Measurements from ENCODE around the gene PPA1.
"Not testable (repeated sequence)": the region's sequence is repeated elsewhere in the genome, so short reads cannot be mapped to it uniquely, and the experiment has no call there.

PPA1 gene

DNA sequence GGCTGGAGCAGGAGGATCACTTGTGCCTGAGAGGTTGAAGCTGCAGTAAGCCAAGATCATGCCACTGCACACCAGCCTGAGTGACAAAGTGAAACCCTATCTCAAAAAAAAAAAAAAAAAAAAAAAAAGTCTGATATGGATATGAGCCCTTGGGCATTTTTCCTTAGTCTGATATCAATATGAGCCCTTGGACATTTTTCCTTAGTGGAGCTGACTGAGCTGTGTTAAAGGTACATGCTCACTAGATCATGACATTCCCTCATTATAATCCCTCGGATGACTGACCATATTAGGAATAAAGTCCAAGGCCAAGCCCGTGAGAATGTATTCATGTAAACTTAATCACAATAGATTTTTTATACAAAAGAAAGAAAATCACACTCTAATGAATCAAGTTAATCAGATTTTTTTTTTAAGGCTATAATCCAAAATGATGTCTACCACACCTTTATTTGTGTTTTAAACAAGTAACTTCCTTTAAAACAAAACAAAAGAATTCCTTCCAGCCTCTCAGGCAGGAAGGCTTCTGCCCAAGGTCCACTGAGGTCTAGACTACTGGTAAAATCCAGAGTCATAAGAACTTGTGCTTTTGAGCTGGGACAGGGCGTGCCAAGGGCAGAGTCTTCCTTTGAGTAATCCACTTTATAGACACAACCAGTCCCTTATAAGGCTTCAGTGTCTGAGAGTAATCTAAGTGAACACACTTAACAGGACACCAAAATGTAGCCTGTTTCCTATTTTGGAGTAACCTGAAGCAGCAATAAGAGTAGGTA is 5.5 kb downstream of the PPA1 start:
- peaks cover 82% of the 10 kb centered on the region for H3K36me3 ChIP-seq
- H3K4me3 ChIP-seq (ENCODE audit: low read depth, low read length) = no peak overlapping the region
- no peaks in the 10 kb centered on the region for H3K27me3 ChIP-seq (ENCODE audit: insufficient read depth, low read depth, severe bottlenecking)
- no peak for DNase-seq
- H3K9me3 ChIP-seq (ENCODE audit: severe bottlenecking) = no peaks in the 10 kb centered on the region
- TF ChIP-seq, protein P1, sequence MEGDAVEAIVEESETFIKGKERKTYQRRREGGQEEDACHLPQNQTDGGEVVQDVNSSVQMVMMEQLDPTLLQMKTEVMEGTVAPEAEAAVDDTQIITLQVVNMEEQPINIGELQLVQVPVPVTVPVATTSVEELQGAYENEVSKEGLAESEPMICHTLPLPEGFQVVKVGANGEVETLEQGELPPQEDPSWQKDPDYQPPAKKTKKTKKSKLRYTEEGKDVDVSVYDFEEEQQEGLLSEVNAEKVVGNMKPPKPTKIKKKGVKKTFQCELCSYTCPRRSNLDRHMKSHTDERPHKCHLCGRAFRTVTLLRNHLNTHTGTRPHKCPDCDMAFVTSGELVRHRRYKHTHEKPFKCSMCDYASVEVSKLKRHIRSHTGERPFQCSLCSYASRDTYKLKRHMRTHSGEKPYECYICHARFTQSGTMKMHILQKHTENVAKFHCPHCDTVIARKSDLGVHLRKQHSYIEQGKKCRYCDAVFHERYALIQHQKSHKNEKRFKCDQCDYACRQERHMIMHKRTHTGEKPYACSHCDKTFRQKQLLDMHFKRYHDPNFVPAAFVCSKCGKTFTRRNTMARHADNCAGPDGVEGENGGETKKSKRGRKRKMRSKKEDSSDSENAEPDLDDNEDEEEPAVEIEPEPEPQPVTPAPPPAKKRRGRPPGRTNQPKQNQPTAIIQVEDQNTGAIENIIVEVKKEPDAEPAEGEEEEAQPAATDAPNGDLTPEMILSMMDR (IDR thresholded peaks at IDR 0.05; ENCODE audit: low read depth, low read length) = no peak
- no peak overlapping the region for H3K27ac ChIP-seq

DNA sequence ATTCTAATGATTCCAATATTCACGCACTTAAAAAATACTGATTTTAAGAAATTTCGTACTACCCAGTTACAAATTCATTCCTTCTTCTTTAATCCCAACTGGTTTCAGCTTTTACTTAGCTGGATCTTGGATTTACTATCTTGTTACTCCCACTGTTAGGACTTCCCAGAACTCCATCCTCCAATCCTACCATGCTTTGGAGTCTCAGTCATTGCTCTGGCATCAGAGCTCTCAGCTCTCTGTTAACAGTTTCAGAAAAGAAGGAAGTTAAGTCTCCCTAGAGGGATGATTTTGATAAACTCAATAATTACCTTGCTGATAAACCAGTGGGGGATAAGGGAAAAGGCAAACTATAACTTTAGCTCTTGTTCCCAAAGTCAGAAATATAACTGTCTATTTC is 9.5 kb downstream of the PPA1 start:
- Histone ChIP-seq H3K36me3 (peaks cover 76% of the 10 kb centered on the region), H3K9me3 (ENCODE audit: severe bottlenecking) (no peaks in the 10 kb centered on the region), H3K4me3 (ENCODE audit: low read depth, low read length) (no peak overlapping the region), H3K27ac (no peak overlapping the region), H3K27me3 (ENCODE audit: insufficient read depth, low read depth, severe bottlenecking) (no peaks in the 10 kb centered on the region)
- TF ChIP-seq, protein P1 (IDR thresholded peaks at IDR 0.05; ENCODE audit: low read depth, low read length) = no peak
- no peak for DNase-seq

DNA sequence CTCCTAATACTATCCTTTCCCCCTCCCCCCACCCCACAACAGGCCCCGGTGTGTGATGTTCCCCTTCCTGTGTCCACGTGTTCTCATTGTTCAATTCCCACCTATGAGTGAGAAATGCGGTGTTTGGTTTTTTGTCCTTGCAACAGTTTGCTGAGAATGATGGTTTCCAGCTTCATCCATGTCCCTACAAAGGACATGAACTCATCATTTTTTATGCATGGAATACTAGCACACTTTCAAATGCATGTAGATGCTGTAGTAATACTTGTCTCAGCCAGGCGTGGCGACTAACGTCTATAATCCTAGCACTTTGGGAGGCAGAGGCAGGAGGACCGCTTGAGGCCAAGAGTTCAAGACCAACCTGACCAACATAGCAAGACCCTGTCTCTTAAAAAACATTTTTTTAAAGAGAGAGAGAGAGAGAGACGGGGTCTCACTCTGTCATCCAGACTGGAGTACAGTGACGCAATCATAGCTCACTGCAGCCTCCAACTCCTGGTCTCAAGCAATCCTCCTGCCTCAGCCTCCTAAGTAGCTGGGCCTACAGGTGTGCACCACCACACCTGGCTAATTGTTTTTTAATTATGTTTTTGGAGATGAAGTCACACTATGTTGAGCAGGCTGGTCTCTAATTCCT is 10.3 kb downstream of the PPA1 start:
- not testable (repeated sequence) for H3K27ac ChIP-seq; H3K27me3 ChIP-seq (ENCODE audit: insufficient read depth, low read depth, severe bottlenecking); H3K9me3 ChIP-seq (ENCODE audit: severe bottlenecking); H3K4me3 ChIP-seq (ENCODE audit: low read depth, low read length); DNase-seq
- H3K36me3 ChIP-seq = peaks cover 76% of the 10 kb centered on the region

DNA sequence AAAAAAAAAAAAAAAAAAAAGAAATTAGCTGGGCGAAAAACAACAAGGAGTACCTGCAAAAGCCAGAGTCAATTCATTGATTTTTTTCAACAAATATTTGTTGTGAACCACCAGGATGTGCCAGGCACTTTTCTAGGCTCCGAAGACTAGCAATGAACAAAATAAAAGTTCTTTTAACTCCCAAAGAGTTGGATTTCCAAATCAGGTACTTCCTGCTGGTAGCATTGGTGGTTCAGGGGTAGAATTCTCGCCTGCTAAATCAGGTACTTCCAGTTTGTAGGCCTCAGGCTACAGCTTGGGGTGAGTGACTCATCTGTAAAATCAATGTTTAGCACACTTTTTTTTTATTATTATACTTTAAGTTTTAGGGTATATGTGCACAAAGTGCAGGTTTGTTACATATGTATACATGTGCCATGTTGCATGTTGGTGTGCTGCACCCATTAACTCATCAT is 10.9 kb downstream of the PPA1 start:
- TF ChIP-seq, protein P1 (IDR thresholded peaks at IDR 0.05; ENCODE audit: low read depth, low read length) = no peak
- H3K36me3 ChIP-seq = peaks cover 77% of the 10 kb centered on the region
- DNase-seq = no peak
- H3K27me3 ChIP-seq (ENCODE audit: insufficient read depth, low read depth, severe bottlenecking) = no peaks in the 10 kb centered on the region
- H3K27ac ChIP-seq = no peak overlapping the region
- no peak overlapping the region for H3K4me3 ChIP-seq (ENCODE audit: low read depth, low read length)
- no peaks in the 10 kb centered on the region for H3K9me3 ChIP-seq (ENCODE audit: severe bottlenecking)

DNA sequence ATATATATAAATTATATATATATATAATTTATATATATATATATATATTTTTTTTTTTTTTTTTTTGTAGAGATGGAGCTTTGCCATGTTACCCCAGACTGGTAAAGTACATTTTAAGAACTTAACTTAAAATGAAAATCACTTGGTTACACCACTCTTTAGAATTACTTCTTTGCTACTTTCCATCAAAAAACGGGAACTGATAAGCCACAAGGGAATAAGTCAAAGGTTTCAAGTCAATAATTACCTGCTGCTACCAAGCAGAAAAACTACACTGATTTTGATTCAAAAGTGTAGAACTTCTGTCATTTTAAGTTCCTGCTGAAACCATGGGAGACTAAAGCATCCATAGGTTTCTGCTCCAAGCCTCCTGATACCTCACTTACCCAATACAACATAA is 12.2 kb downstream of the PPA1 start:
- H3K4me3 ChIP-seq (ENCODE audit: low read depth, low read length) = no peak overlapping the region
- no peaks in the 10 kb centered on the region for H3K27me3 ChIP-seq (ENCODE audit: insufficient read depth, low read depth, severe bottlenecking)
- H3K27ac ChIP-seq = no peak overlapping the region
- no peaks in the 10 kb centered on the region for H3K9me3 ChIP-seq (ENCODE audit: severe bottlenecking)
- H3K36me3 ChIP-seq = peaks cover 77% of the 10 kb centered on the region
- TF ChIP-seq, protein P1 (IDR thresholded peaks at IDR 0.05; ENCODE audit: low read depth, low read length) = no peak
- no peak for DNase-seq

DNA sequence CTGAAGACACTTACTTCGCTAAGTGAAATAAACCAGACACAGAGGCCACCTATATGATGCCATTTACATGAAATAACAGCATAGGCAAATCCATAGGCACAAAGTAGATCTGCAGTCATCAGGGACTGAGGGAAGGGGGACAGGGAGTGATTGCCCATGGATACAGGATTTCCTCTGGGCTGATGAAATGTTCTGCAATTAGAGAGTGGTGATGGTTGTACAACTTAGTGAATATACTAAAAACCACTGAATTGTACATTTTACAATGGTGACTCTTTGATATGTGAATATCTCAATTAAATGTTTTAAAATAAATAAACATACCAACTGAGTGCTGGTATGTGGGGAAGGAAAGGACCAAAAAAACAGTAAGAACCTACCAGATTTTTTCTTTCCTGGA is 20.4 kb downstream of the PPA1 start:
- no peak overlapping the region for H3K4me3 ChIP-seq (ENCODE audit: low read depth, low read length)
- peaks cover 97% of the 10 kb centered on the region for H3K36me3 ChIP-seq
- TF ChIP-seq, protein P1 (IDR thresholded peaks at IDR 0.05; ENCODE audit: low read depth, low read length) = no peak
- no peaks in the 10 kb centered on the region for H3K27me3 ChIP-seq (ENCODE audit: insufficient read depth, low read depth, severe bottlenecking)
- DNase-seq = no peak
- no peak overlapping the region for H3K27ac ChIP-seq
- H3K9me3 ChIP-seq (ENCODE audit: severe bottlenecking) = no peaks in the 10 kb centered on the region
